Retinal pigment epithelial cell (primary cell): ENCODE measurements around the gene FRA10AC1.

Experiments used
- DNase-seq: peaks from one replicate; pipeline ENCODE4 v3.0.0-alpha.2; 2010; ENCODE audit warnings: low read depth
- H3K4me3 ChIP-seq: 2 replicates; pipeline ENCODE4 v1.5.1; 2011; ENCODE audit warnings: mild to moderate bottlenecking, low read length, control low read depth, moderate library complexity
- TF ChIP-seq, protein P1 (sequence below): conservative IDR thresholded peaks from 2 replicates; pipeline ENCODE4 v1.5.1; 2011; ENCODE audit warnings: low read depth, low read length, control low read depth, inconsistent platforms

The FRA10AC1 gene, protein sequence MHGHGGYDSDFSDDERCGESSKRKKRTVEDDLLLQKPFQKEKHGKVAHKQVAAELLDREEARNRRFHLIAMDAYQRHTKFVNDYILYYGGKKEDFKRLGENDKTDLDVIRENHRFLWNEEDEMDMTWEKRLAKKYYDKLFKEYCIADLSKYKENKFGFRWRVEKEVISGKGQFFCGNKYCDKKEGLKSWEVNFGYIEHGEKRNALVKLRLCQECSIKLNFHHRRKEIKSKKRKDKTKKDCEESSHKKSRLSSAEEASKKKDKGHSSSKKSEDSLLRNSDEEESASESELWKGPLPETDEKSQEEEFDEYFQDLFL

DNA sequence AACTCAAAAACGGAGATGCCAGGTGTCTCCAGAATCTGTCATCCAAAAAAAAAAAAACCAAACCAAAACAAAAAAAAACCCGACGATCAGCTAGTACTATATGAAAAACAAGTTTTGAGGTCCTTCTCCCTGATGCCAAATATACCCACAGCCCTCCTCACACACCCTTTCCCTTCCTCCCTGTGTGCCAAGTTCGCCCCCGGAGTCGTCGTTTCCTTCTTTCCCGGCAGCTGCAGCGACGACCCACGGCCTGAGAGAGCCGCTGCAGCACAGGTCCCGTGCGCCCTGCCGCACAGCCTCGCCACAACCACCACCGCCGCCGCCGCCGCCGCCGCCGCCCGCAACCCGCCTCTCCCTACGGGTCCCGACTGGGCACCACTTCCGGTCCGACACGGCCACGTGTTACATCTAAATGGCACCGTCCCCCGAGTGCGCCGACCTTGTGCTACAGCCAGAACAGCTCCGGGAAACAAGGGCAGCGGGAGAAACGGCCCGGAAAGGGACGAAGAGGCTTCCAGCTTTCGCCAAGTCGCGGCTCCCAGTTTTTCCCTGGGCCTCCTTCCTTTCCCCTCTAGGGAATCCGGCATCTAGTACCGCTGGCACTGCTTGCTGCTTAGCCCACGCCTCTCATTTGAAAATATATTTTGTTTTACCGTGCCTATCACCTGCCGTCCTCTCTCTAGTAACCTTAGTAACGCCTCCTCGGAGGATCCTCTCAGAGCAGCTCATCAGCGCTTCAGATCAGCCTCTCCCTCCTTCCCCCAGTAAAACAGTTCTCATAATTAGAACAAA is at the start of gene FRA10AC1:
TSS of gene FRA10AC1 (minus strand) at position 383 of the 792 bp plus-strand sequence. CDS start 2,486 bp downstream, outside the sequence.
- TF ChIP-seq, protein P1, sequence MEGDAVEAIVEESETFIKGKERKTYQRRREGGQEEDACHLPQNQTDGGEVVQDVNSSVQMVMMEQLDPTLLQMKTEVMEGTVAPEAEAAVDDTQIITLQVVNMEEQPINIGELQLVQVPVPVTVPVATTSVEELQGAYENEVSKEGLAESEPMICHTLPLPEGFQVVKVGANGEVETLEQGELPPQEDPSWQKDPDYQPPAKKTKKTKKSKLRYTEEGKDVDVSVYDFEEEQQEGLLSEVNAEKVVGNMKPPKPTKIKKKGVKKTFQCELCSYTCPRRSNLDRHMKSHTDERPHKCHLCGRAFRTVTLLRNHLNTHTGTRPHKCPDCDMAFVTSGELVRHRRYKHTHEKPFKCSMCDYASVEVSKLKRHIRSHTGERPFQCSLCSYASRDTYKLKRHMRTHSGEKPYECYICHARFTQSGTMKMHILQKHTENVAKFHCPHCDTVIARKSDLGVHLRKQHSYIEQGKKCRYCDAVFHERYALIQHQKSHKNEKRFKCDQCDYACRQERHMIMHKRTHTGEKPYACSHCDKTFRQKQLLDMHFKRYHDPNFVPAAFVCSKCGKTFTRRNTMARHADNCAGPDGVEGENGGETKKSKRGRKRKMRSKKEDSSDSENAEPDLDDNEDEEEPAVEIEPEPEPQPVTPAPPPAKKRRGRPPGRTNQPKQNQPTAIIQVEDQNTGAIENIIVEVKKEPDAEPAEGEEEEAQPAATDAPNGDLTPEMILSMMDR = peak; percentile 45
- DNase-seq = peak; percentile 77
- peak within 1 kb of the TSS; percentile 75 for H3K4me3 ChIP-seq

DNA sequence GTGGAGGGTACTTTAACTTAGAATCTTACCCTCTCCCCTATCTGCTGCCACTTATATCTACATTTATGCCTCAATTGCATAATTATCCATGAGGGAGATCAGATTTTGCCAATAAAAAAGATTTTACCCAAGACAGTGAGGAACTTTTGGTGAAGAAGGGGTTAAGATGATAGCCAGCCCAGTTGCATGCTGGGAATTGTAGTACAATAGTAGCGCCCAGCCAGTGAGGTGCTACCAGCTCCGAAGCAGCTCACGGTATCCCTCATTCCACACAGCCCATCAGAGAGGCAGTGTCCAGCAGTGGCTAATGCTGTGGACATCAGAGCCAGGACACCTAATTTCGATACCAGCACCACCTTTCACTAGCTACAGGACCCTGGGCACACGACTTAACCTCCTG is 49.4 kb upstream of the FRA10AC1 start:
- TF ChIP-seq, protein P1 = no peak
- no peak for DNase-seq
- no peak overlapping the region for H3K4me3 ChIP-seq

DNA sequence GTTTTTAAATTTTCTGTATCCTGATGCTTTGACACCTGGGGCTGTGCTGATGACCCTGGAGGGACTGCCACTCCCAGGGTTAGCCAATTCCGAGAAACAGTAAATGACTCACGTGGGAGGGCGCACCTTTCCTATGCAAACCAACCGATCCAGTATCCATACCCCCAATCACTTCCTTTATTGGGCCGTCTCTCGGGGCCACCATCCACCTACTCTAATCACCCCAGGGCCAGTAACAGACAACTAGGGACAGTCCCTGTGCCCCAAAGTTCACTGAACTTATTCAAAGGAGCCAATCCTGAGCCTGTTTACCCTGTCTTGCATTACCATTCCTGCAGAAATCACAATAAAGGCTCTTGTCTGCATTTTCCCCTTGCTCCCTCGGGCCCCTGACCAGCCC is 48.7 kb upstream of the FRA10AC1 start:
- DNase-seq = no peak
- TF ChIP-seq, protein P1 = no peak
- H3K4me3 ChIP-seq = no peak overlapping the region

DNA sequence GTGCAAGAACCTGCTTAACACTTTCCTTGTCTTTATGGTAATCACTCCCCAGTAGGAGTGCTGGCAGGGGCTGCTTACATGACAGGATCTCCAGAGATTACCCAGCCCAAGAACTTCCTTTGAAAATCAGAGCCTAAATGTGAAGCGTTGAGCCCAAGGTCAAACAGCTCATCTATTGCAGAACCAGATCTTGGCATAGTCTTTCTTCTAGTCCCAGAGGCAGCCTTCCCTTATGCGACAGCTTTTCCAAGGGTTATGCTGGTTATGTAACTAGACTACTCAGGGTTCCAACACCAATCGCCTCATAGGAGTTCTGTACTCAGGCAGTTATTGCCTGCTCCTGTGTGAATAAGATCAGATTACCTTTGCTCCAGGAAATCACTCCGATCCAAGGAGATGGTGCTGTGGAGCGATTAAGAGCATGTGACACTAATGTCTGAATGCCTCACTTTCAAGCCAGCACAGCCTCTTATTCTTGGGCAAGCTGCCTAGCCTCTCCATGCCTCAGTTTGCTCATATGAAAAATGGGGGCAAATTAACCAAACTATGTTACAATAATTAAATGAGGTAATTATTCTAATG is 46.9 kb upstream of the FRA10AC1 start:
- no peak for DNase-seq
- no peak overlapping the region for H3K4me3 ChIP-seq
- TF ChIP-seq, protein P1 = no peak

DNA sequence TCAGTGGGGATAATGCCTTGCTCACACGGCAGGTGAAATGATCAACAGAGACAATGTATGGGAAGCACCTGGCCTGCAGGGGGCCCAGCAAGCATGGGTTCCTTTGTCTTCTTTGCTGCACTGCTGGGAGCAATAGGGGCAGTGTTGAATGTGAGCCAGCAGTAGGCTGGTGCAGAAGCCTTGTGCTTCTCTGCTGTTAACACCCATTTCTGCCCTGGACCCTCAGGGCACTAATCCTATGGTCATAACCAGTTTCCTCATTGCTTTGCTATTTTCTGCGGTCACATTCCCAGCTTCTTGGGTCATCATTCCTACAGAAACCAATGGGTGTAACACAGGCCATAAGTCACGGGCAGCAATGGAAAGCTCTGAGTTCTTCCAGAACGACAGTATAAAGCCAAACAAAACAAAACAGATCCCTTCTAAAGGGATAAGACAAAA is 44.5 kb upstream of the FRA10AC1 start:
- DNase-seq = peak; percentile 99
- H3K4me3 ChIP-seq = no peak overlapping the region
- TF ChIP-seq, protein P1 = peak; percentile 73

DNA sequence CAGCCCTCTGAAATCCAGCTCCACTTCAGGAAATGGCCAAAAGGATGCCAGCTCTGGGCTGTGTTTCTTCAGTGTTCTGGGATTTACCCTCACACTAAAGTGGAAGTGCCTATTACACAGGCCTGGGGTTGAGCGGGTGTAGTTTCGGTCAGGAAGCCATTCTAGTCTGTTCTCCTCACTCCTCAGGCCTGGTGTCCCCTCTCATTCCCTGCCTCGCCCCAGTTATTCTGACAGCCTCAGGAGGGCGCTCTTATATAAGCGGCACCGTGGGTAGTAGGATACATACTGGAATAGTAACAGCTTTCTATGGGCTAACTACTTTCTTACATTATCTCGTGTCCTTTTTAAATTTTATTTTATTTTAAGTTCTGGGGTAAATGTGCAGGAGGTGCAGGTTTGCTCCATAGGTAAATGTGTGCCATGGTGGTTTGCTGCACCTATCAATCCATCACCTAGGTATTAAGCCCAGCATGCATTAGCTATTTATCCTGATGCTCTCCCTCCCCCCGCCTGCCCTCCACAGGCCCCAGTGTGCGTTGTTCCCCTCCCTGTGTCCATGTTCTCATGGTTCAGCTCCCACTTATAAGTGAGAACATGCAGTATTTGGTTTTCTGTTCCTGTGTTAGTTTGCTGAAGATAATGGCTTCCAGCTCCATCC is 43.1 kb upstream of the FRA10AC1 start:
- H3K4me3 ChIP-seq = no peak overlapping the region
- TF ChIP-seq, protein P1 = peak; percentile 92
- no peak for DNase-seq
